Stimulated activated CD4-positive, alpha-beta T cell treated with anti-CD3 and anti-CD28 coated beads, Interleukin-4, amount 100 ng/mL, for 48 hours (primary cell): ENCODE measurements around the gene ECT2L.

Experiments
- DNase-seq, 2 donors: peaks; one replicate each; pipeline ENCODE4 v3.0.0-alpha.2; 2020; ENCODE audit warnings: low read depth in 2 of 2

ECT2L gene, protein sequence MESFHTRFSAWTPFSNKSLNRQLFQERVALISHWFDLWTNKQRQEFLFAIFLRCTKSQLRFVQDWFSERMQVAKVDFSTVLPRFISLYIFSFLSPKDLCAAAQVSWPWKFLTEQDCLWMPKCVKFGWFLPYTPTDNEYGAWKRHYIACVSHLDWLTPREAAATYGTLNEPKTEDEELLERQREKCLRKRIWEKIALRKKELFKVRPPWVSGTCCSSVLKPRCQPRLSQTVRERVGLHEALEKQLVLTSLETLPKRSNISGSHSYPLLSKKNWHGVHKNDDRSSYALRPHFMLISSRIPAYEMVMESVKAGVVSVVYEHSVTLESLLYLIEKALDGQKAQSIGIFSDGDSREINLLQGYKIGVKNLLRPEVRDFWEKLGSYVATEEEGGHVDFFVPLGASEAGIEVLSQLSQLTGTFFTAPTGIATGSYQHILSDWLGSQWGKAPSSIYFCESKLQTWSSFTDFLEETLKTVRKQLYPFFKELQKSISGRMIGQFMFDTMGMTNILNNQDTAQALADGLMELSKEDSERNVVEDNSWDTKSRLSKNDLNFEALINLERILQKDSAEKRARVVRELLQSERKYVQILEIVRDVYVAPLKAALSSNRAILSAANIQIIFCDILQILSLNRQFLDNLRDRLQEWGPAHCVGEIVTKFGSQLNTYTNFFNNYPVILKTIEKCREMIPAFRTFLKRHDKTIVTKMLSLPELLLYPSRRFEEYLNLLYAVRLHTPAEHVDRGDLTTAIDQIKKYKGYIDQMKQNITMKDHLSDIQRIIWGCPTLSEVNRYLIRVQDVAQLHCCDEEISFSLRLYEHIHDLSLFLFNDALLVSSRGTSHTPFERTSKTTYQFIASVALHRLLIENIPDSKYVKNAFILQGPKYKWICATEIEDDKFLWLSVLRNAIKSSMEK

DNA sequence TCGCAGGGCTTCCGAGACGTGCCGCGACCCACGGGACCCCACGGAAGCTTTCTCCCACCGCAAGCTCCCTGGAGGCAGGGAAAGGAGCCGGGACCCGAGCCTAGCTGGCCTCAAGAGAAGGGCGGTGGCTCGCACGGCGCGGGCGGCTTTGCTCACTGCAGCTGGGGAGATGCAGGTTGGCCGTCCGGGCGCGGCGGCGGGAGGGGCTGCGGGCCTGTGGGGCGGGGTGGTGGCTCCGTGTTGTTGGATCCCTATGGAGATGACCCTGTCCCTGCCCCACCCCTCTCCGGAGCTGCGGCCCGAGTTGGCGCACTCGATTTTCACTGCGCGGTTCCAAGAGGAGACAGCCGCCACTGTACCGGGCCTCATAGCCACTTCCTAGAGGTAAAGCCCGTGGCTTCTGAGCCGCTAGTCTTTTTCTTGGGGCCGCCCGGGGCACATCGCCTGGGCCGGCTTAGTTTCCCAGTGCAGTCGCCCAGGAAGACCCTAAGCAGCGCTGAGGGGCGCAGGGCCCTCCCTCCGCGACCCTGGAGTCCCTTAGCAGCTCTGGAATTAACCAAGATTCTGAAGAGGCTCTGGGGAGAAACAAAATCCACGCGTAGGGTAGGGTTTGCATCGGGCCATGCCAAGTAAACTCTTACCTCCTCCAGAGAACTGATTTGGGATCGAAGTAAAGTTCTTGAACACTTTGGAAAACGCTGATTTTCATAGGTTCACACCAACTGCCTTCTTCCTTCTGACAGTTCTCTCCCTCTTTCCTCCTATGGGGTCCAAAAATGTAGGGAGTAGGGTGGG lies at the start of gene ECT2L:
Gene ECT2L, plus strand, starts transcription at position 279 of the 795 bp plus-strand sequence. CDS start 17,188 bp downstream, outside the sequence.
- DNase-seq: no peak

GRCh38 chr6:138752017-138752416 lies 43.9 kb upstream of the ECT2L start:
- no peak for DNase-seq

- no peak for DNase-seq
Observed at GRCh38 chr6:138757136-138757535, 38.8 kb upstream of the ECT2L start.

DNA sequence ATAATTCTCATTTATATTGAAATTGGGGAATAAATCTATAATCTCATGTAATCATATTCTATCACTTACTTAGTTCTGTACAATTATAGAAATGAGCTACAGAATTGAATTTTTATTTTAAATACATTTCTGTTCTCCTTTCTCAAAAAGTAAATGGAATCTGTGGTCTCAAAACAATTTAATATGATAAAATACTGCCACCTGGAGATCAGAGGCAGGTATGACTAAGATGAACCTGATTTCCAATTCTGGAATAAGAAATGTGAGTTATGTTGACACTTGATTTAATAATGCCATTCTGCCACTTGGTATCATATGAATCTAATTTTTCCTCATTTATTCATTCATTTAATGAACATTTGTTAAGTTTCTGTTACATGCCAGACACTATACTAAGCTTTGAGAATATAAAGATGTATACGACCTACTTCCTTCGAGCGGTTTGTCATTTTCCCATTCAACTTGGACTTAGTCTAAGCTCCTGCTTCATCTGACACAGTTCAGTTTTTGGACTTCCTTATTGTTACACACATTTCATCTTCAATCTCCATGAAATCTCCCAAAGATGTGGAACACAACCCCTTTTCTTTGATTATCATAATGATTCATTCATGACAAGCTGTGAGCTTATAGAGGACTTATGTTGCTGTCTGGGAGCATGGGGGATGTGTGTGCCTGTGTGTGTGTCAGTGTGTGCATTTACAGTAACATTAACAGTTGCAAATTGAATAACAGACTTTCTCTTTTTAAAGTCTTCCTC lies 29.8 kb upstream of the ECT2L start:
- no peak for DNase-seq

DNA sequence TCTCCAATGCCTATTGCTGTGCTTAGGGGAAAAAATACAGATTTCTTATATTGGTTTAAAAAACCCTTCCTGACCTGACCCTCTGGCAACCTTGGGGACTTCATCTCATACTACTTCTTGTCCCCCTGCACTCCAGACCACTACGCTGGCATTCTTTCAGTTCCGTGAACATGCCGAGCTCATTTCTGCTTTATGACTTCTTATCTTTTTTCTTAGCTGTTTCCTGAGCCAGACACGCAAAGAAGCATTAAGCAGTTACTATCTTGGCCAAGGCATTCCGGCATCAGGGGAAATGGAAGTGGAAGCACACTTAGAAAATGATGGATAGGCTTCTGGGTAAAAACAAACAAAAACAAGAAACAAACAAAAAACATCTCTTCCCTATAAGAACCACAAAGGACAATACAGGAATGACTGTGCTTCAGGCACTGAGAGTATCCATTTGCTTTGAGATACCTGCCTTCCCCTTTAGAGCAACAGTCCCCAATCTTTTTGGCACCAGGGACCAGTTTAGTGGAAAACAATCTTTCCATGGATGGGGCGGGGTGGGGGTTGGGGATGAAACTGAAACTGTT lies 26.7 kb upstream of the ECT2L start:
- DNase-seq: no peak

DNA sequence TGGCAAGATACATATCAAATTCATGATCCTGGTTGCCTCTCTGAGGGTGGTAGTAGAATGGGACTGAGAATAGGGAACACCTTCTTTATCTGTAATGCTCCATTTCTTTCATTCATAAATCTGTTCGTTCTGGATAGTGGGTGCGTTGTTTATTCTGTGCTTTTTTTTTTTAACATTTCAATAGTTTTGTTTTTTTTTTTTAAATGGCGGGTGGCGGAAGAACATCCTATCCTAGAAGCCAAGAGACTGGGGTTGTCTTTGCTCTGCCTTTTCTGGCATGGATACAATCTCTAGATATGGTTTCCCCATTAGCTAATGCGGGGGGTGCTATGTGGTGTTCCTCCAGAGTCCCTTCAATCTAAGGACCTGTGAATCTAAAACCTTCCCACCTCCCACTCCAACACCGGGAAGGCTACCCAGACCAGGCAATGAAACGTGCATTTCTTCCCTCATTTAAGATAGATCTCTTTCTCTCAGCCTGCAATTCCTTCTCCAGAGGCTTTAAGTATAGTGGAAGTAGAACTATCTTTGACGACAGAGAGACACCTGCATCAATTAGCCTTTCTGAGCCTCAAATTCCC lies 23.2 kb upstream of the ECT2L start:
- no peak for DNase-seq

GRCh38 chr6:138773177-138774091 lies 22.5 kb upstream of the ECT2L start, which contains the start of gene CCDC28A:
TSS of gene CCDC28A (plus strand) at chr6:138773769. CDS start at chr6:138776121, 2,352 bp downstream.
- peak; percentile 84 to 90 for DNase-seq

DNA sequence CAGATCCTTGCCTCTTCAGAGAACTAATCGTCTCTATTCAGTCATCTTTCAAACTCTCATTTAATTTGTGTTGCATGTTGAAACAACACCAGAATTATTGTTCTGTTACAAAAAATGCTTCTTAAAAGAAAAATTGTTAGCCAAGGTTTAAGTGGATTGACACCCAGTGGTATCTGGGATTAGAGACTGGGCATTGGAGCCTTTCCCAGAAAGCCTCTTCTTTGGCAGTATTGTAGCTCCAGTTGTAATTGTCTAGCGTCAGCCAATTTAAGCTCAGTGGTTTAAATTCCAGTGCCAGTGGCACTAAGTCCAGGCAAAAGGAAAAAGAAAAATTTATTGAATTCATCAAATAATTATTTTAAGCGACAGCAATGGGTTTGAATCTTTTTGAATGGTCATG lies 21.5 kb upstream of the ECT2L start:
- DNase-seq: no peak

DNA sequence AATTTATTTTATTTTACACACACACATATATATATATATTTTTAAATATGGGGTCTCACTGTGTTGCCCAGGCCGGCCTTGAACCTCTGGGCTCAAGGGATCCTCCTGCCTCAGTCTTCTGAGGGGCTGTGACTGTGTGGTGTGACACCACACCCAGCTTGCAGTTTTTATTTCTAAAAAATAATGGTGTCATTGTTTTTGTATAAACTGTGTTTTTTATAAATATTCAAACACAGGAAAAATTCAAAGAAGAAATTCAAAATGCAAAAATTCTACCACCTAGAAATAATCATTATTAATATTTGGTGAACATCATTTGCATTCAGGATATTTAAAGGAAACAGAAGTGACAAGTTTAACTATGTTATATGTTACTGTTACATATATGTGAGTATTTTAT lies 19.2 kb upstream of the ECT2L start:
- DNase-seq: no peak

DNA sequence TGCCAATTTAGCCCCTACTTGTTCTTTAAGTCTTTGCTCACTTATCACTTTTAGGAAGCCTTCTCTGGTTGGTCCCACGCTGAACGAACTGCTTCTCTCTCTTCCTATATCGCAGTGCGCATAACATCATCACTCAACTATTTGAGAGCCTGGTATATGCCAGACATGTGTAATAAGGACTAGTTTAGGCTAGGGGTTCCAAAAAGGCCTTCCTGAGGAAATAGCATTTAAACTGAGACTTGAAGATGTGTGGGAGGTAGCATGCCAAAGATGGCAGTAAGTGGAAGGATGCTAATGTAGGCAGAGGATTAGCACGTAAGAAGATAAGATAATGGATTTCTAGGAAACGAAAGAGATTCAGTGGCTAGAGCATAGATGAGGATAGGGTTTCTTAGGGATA lies 17.6 kb upstream of the ECT2L start:
- no peak for DNase-seq

- no peak for DNase-seq
Observed at GRCh38 chr6:138782243-138782642, 13.6 kb upstream of the ECT2L start.

DNA sequence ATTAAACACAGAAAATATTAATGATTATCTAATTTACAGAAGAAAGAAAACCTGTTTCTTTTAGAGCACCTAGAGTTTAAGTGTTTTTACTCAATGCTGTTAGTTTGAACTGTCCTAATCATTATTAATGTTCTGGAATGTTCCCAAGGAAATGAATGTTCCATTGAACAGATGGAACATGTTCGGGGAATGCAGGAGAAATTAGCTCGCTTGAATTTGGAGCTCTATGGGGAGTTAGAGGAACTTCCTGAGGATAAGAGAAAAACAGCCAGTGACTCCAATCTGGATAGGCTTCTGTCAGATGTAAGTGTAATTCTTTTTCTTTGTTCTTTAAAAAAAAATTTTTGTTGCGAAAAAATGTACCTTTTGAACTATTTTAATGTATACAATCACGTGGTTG lies 10.8 kb upstream of the ECT2L start:
- no peak for DNase-seq

DNA sequence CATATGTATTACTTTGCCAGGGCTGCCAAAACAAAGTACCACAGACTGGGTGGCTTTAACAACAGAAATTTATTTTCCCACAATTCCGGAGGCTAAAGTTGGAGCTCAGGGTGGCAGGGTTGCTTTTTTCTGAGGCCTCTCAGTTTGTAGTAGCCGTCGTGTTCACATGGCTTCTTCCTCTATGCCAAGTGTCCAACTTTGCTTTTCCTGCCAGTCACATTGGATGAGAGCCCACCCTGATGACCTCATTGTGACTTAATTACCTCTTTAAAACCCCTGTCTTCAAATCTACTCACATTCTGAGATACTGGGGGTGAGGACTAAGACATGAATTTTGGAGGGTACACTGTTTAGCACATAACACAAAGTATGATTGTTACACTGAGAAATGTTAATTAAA lies 9.9 kb upstream of the ECT2L start:
- DNase-seq: no peak

GRCh38 chr6:138787138-138787537 lies 8.7 kb upstream of the ECT2L start:
- DNase-seq: no peak

DNA sequence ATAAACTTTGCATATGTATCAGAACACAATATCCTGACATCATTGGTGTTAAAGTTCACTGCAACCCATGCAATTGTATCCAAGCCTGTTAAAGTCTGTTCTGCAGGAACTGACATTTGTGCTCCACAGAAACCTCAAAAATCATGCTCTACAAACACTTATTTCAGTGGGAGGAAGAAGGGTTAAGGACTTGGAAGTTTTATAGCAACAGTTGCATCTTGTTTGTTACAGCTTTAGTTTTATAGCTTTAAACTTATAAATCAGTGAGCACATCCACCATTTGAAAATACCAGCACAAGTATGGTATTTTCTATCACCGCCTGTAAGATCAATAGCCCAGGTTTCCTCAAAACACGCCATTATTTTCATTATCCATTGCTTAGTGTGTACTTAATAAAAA lies 884 bp downstream of the ECT2L start:
- no peak for DNase-seq

DNA sequence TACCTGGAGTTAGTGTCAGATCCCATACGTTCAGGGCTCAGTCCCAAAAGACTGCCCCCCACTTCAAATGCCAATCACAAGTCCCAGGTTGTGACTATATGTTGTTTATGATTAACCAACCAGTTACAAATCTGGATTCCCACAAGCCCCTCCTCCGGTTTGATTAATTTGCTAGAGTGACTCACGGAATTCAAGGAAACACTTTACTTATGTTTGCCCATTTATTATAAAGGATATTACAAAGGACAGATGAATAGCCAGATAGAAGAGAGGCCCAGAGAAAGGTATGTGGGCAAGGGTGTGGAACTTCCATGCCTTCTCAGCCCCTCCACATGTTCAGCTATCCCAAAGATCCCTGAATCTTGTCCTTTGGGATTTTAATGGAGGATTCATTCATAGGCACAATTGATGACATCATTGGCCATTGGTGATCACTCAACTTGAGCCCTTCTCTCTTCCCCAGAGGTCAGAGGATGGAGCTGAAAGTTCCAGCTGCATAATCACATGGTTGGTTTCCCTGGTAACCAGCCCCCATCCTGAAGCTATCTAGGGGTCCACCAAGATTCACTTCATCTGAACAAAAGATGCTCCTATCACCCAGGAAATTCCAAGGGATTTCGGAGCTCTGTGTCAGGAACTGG lies 2.0 kb downstream of the ECT2L start:
- no peak for DNase-seq

GRCh38 chr6:138800377-138801150 lies 4.7 kb downstream of the ECT2L start:
- no peak for DNase-seq

DNA sequence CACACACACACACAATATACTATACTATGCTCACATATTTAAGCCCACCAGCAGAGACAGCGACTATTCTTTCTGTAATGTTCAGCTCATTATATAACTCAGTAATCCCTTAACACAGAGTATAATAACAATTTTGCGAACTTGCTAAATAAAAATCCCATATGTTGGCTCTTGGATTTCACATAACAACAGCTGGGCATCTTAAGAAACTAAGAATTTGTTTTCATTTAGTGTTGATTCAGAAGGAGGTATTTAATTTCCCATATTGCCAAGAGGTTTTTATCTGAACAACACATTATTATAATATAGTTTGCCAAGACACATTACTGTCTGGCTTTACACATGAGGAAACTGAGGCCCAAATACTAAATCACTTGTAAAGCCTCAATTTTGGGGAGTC lies 7.4 kb downstream of the ECT2L start:
- no peak for DNase-seq
